ENCODE results near the gene PUSL1. TPM values are rescaled to one million over a fixed set of nuclear protein-coding genes. Genes with fewer than 3 reads are reported as not detected.
A peak's percentile ranks its signal among the peaks of the same experiment; 100 is the strongest.

Gene PUSL1
- total RNA-seq, 1 donor from 2014 or later = 12.6 TPM

- ATAC-seq (ENCODE audit: low read depth) (no peak), DNase-seq (no peak)
- ChIA-PET CTCF (no interaction called here), POLR2A (interaction anchor here (0.8 to 1.2 kb wide), 2 partner anchors 16 to 22 kb away, joined by 3 read pairs; no protein-coding TSS in a partner anchor)
- Mint-ChIP-seq H3K27ac (no peak overlapping the region), H3K9me3 (no peaks in the 10 kb centered on the region), H3K36me3 (ENCODE audit: low read depth) (peaks cover 11% of the 10 kb centered on the region), H3K4me3 (peak overlapping the region; percentile 90), H3K27me3 (no peaks in the 10 kb centered on the region), H3K4me1 (peaks cover 49% of the 10 kb centered on the region)
- intact Hi-C loops (cut with micrococcal nuclease) = no loop called here
- no peak for TF ChIP-seq CTCF (IDR thresholded peaks at IDR 0.05)
Measured at GRCh38 chr1:1325288-1326074, 17.1 kb downstream of the PUSL1 start.

- Mint-ChIP-seq H3K4me1 (peaks cover 54% of the 10 kb centered on the region), H3K9me3 (no peaks in the 10 kb centered on the region), H3K27me3 (no peaks in the 10 kb centered on the region), H3K27ac (no peak overlapping the region), H3K4me3 (peak overlapping the region; percentile 15), H3K36me3 (ENCODE audit: low read depth) (peaks cover 11% of the 10 kb centered on the region)
- ChIA-PET POLR2A (interaction anchor here (0.8 kb wide), 1 partner anchor 15 kb away, joined by 3 read pairs; no protein-coding TSS in a partner anchor), CTCF (no interaction called here)
- ATAC-seq (ENCODE audit: low read depth) = no peak
- TF ChIP-seq CTCF (IDR thresholded peaks at IDR 0.05) = no peak
- no peak for DNase-seq
- intact Hi-C loops (cut with micrococcal nuclease) = no loop called here
Measured at GRCh38 chr1:1326075-1326605, 17.7 kb downstream of the PUSL1 start.

- no peak overlapping the region for H3K4me3 Mint-ChIP-seq
- no peak for ATAC-seq (ENCODE audit: low read depth)
- peaks cover 45% of the 10 kb centered on the region for H3K4me1 Mint-ChIP-seq
- POLR2A ChIA-PET = interaction anchor here (0.6 to 1.2 kb wide), 2 partner anchors 72 to 294 kb away, joined by 3 read pairs; partner anchors contain the start of gene CCNL2
- intact Hi-C loops (cut with micrococcal nuclease) = no loop called here
- no peaks in the 10 kb centered on the region for H3K9me3 Mint-ChIP-seq
- DNase-seq = no peak
- H3K36me3 Mint-ChIP-seq (ENCODE audit: low read depth) = peaks cover 9% of the 10 kb centered on the region
- CTCF ChIA-PET = no interaction called here
- H3K27me3 Mint-ChIP-seq = no peaks in the 10 kb centered on the region
- no peak overlapping the region for H3K27ac Mint-ChIP-seq
- no peak for TF ChIP-seq CTCF (IDR thresholded peaks at IDR 0.05)
Measured at GRCh38 chr1:1327291-1327690, 18.9 kb downstream of the PUSL1 start.

GRCh38 chr1:1328254-1328653 lies 19.9 kb downstream of the PUSL1 start:
- Mint-ChIP-seq H3K27ac (no peak overlapping the region), H3K4me1 (peaks cover 39% of the 10 kb centered on the region), H3K27me3 (no peaks in the 10 kb centered on the region), H3K4me3 (no peak overlapping the region), H3K36me3 (ENCODE audit: low read depth) (peaks cover 9% of the 10 kb centered on the region), H3K9me3 (no peaks in the 10 kb centered on the region)
- ChIA-PET CTCF (no interaction called here), POLR2A (no interaction called here)
- DNase-seq (no peak), ATAC-seq (ENCODE audit: low read depth) (no peak)
- no peak for TF ChIP-seq CTCF (IDR thresholded peaks at IDR 0.05)
- intact Hi-C loops (cut with micrococcal nuclease) = no loop called here

Data from activated B cell treated with CpG ODN at 0.5 μM for 24 hours (primary cell).